GM12801 (cell line): Measurements from ENCODE around the gene MDGA2.

Experiments used
- TF ChIP-seq, protein P1 (sequence below): IDR thresholded peaks from one replicate; pipeline ENCODE4 v1.5.1; 2011; ENCODE audit warnings: control low read depth; ENCODE audit not compliant: insufficient read length; ENCODE audit errors: extremely low read depth

Gene MDGA2

GRCh38 chr14:47150267-47150666 lies 525.1 kb downstream of the MDGA2 start:
- TF ChIP-seq, protein P1, sequence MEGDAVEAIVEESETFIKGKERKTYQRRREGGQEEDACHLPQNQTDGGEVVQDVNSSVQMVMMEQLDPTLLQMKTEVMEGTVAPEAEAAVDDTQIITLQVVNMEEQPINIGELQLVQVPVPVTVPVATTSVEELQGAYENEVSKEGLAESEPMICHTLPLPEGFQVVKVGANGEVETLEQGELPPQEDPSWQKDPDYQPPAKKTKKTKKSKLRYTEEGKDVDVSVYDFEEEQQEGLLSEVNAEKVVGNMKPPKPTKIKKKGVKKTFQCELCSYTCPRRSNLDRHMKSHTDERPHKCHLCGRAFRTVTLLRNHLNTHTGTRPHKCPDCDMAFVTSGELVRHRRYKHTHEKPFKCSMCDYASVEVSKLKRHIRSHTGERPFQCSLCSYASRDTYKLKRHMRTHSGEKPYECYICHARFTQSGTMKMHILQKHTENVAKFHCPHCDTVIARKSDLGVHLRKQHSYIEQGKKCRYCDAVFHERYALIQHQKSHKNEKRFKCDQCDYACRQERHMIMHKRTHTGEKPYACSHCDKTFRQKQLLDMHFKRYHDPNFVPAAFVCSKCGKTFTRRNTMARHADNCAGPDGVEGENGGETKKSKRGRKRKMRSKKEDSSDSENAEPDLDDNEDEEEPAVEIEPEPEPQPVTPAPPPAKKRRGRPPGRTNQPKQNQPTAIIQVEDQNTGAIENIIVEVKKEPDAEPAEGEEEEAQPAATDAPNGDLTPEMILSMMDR = no peak

DNA sequence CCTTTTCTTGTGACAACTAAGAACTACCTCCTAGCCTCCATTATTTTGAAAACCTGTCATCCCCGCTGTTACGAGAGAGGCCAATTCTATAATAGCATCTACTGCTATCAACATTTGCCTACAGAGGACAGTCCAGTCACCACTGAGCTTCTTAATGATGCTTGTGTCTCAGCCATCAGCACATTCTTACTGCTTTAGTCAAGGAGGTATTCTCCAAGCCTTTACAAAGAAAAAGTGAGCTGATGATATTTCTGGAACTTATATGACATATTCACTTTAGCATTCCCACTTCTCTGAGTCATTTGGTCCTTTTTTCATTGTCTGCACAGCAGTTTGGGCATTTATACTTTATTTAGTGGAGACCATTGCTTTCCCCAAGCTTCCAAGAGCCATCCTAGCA lies 526.1 kb downstream of the MDGA2 start:
- TF ChIP-seq, protein P1 = no peak

DNA sequence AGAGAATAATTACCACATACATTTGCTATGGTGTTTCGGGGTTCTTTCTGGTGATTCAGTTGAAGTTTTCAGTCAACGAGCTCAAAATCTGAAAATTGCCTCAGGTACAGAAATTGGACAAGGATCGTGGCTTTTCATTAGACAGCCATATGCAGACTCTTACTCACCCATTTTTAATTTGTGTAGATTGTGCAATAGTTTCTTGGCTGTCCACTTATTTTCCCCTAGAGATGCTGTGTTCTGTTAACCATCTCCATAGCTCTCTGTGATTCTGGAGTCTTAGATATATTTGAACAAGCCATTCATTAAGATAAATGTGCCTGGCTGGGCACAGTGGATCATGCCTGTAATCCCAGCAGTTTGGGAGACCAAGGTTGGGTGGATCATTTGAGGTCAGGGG lies 526.7 kb downstream of the MDGA2 start:
- TF ChIP-seq, protein P1 = no peak

GRCh38 chr14:47120645-47121044 lies 554.8 kb downstream of the MDGA2 start:
- TF ChIP-seq, protein P1 = no peak

DNA sequence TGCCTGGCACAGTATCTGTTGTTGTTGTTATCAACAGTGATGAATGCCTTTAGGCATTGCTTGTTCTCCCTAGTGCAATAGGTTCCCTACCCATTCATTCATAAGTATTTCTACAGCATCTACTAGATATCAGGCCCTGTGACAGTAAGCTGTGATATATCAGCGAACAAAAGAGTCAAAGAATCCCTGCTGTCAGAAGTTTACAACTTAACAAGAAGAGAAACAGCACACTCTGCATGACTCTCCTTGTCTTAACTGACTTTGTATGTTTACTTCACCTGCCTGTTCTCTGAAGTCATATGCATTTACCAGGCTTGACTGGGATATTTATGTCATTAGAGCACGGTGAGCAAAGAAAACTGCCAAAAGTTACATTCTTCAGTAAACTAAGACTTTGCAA lies 571.6 kb downstream of the MDGA2 start:
- TF ChIP-seq, protein P1 = no peak

- TF ChIP-seq, protein P1 = no peak
Observed at GRCh38 chr14:47102472-47102871, 572.9 kb downstream of the MDGA2 start.

GRCh38 chr14:47085678-47086077 lies 589.7 kb downstream of the MDGA2 start:
- TF ChIP-seq, protein P1 = no peak

- TF ChIP-seq, protein P1 = no peak
Observed at GRCh38 chr14:47065326-47065725, 610.1 kb downstream of the MDGA2 start.
